ENCODE results near the gene PRKCB.

PRKCB gene

GRCh38 chr16:23836404-23837311, 875 bp downstream of the PRKCB start:
- no peak for DNase-seq

DNA sequence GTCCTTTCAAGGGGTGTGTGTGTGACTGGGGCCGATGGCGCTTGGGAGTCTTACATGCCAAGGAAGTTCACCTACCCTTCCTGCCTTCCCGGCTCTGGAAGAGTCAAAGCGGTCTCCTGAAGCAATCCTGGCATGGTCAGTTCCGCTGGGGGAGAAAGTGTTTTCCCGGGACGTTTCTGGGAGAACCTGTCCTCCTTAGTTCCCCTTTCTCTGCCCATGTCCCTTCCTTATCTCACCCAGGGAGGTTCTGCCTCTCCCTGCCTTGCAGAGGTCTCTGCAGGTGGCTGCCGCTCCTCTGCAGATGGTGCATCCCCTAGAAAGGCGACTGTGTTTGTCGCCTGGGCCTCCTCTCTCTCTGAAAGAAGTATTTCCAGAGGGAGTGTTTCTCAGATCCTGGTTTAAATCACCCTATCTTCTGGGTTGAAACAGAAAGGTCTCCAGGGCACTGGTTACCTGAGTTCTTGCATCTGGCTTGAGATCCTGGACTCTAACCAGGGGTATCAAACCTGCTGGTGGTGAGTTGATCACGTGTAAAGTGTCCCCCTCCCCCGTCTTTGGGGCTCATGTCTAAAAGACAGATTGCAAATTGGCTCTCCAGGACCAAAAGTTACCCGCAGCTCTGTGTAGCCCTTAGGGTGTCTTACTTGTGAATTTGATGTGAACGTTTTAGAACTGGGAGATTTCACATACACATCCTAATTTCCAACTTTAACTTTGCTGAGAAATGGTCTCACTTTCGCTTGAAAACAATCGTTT, 1.9 kb downstream of the PRKCB start:
- DNase-seq: no peak

DNA sequence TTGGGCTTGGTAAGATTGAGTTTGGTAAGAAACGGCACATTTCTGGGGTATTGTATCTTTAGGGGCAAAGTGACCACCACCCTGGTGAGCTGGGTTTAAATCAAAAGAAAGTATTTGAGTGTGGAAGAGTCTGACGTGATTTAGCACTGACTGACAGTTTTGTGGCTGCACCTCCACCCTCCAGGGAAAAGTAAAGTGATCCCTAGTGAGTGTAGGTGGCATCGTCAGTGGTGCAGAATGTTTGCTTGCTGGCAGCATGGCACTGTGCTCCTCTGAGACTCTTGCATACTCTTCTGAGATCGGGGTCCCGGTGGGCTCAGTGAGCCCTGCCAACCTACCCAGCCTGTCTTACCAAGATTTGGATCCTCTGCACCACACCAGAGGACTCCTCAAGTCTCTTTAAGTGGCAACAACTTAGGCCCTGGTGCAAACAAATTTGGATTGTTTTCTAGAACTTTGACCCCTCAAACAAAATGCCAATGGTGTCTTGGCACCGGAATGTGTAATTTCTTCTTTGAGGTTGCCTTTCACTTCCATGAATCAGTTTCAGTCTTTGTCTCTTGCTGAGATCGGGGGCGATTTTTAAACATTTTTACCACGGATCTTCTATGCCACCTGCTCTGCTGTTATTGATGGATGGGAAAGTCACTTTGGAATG, 2.8 kb downstream of the PRKCB start:
- DNase-seq: no peak

DNA sequence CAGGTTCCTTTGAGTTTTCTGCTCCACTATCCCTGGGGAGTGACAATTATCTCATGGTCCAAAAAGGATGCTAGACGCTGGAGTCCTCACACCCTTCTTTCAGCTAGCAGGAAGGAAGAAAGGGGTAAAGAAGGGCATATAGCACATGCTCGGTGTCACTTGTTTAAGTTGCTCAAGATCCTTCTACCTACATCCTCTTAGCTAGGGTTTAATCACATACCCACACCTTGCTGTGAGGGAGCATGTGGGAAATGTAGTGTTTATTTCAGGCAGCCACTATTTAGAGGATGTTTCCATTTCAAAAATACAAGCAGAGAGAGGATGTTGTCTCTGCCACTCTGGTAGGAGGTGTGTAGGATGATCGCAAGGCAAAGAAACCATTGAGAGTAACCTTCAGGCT, 4.5 kb downstream of the PRKCB start:
- DNase-seq: no peak

- DNase-seq: no peak
Measured at GRCh38 chr16:23842137-23842600, 6.4 kb downstream of the PRKCB start.

- no peak for DNase-seq
Measured at GRCh38 chr16:23843143-23843542, 7.4 kb downstream of the PRKCB start.

GRCh38 chr16:23847251-23847650, 11.5 kb downstream of the PRKCB start:
- no peak for DNase-seq

GRCh38 chr16:23847948-23848347, 12.2 kb downstream of the PRKCB start:
- DNase-seq: no peak

GRCh38 chr16:23848958-23849357, 13.2 kb downstream of the PRKCB start:
- DNase-seq: no peak

DNA sequence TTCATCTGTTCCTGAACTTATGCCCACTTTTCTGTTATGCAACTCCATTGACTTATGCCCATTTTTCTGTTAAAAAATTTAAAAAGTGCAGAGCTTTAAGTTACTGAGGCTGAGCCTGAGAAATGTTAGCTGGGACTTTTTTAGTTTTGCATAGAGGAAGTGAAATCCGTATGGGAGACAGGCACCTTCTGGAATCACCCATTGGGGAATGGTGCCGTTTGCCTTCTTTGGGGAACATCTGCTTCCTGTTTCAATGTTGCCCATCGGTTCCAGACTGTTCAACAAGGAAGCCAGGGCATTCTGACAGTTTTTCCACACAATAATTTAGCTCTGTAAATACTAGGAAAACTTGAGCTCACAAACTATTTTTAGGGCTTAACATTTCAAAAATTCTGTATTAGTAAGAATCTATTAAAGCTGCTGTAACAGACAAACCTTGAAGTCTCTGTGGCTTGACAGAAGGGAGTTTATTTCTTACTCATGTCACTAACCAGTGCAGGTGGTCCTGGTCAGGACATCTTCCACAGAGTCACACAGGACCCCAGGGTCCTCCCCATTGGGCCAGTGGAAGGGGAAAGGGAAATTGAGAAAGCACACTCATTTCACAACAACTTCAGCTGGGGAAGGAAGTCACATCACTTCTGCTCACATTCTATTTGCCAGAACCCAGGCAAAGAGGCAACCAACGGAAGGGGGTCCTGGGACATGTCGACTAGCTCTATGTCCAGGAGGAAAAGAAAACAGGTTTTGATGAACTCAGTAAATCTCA, 17.2 kb downstream of the PRKCB start:
- no peak for DNase-seq

- DNase-seq: no peak
Measured at GRCh38 chr16:23855010-23855409, 19.2 kb downstream of the PRKCB start.

DNA sequence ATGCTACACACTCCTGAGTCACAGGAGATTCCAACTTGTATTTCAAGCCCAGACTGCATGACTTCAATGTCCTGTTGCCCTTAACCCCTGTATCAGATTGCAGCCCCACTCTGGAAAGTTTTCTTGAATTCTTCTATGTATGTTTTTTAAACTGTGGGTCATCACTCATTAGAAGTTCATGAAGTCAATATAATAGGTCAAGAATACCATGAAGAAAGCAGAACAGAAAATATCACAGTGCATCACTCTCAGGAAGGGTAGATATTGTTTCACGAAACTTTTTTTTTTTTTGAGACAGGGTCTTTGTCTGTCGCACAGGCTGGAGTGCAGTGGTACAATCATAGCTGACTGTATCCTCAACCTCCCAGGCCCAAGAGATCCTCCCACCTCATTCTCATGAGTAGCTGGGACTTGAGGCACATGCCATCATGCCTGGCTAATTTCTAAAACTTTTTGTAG, 20.5 kb downstream of the PRKCB start:
- DNase-seq: no peak

GRCh38 chr16:23857256-23857880, 21.6 kb downstream of the PRKCB start:
- peak; percentile 29 for DNase-seq

DNA sequence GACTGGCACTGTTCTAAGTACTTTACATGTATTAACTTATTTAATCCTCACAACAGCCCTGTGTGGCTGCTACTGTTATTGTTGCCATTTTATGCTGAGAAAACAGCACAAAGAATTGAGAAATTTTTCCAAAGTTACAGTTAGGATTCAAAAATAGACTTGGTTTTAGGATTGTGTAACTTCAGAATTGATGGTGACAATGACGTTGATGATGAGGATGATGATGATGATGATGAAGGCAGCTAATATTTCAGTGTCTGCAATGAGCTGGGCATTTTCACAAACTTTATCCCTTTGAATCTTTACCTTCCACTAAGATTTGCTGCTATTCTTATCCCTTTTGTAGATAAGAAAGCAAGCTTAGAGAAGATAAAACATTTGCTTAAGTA, 22.1 kb downstream of the PRKCB start:
- DNase-seq: no peak

- peak; percentile 18 for DNase-seq
Measured at GRCh38 chr16:23858542-23858941, 22.8 kb downstream of the PRKCB start.

DNA sequence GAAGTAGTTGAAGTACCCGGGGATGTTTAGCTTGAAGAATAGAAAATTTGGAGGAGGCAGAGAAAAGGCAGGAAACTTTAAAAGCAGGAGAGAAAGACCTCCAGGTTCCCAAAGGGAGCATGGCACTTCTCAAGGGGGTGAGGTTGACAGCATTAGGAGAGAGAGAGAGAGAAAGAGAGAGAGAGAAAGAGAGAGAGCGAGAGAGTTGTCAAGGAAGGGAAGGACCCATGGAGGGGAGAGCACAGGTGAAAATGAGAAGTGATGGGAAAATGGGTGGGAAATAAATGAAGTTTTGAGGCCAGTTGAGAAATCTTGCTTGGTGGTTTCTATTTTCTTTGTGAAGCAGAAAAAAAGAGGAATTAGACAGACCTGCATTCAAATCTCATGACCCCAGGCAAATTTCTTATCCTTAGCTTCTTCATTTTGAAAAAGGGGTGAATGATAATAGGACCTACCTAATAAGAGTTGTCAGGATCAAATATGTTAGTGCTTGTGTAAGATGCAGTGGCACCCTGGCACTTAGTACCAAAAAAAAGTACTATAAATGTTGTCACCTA, 24.0 kb downstream of the PRKCB start:
- no peak for DNase-seq

DNA sequence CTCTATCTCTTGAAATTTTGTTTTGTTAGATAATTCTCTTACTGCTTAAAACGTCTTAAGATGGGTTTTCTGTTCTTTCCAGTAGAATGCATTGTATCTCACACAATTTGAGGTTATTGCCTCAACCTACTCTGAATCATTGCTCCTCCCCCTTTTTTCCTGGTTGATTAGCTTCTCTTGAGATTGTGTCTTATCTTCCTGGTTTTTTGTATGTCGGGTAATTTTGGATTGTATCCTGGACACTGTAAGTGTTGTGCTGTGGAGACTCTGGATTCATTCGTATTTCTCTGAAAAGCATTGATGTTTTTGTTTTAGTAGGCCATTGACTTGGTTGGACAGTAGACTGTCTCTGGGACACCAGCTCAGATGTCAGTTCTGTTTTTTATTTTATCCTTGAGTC, 26.1 kb downstream of the PRKCB start:
- DNase-seq: no peak

- DNase-seq: no peak
Measured at GRCh38 chr16:23862556-23862955, 26.8 kb downstream of the PRKCB start.

GRCh38 chr16:23863511-23864422, 28.0 kb downstream of the PRKCB start:
- DNase-seq: no peak

GRCh38 chr16:23865853-23866252, 30.1 kb downstream of the PRKCB start:
- DNase-seq: no peak

DNA sequence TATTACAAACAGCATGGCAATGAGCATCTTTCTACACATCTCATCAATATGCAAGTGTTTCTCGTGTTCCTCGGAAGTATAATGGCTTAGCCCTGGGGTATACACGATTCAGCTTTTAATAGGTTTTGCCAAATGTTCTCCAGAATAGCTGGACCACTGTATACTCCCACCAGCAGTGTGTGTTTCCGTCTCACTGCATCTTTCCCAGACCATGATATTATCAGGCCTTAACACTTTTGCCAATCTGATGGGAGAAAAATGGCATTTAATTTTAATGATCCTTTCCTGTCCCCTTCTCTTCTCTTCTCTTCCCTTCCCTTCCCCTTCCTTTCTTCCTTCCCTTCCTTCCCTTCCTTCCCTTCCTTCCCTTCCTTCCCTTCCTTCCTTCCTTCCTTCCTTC, 30.8 kb downstream of the PRKCB start:
- DNase-seq: no peak
